CD14-positive monocyte (primary cell): Measurements from ENCODE around the gene ATXN2. TPM values are rescaled to one million over a fixed set of nuclear protein-coding genes. Genes with fewer than 3 reads are reported as not detected.

Source experiments
- DNase-seq, 3 donors: peaks; one replicate each; pipeline ENCODE4 v3.0.0-alpha.2; 2011 to 2022
- H2AFZ ChIP-seq: 2 replicates; pipeline ENCODE4 v1.6.0; 2012; ENCODE audit warnings: mild to moderate bottlenecking, low read depth, low read length, inconsistent platforms; ENCODE audit not compliant: insufficient read depth, poor library complexity, severe bottlenecking
- H3K27ac ChIP-seq, 2 donors: 1 replicate in 1 of 2; 2 replicates in 1 of 2; pipeline ENCODE4 v1.5.1; 2012 to 2013; ENCODE audit warnings: low read length in 2 of 2, control low read depth in 1 of 2, inconsistent platforms in 1 of 2, low read depth in 1 of 2, mild to moderate bottlenecking in 1 of 2
- H3K27me3 ChIP-seq, 2 donors: one replicate each; pipeline versions ENCODE4 v1.6.0 to v1.6.1; 2011 to 2013; ENCODE audit warnings: low read length in 2 of 2; ENCODE audit not compliant: control insufficient read depth in 2 of 2, insufficient read depth in 2 of 2
- H3K36me3 ChIP-seq, 2 donors: replicated peaks in 1 of 2; 1 replicate in 1 of 2; 2 replicates in 1 of 2; pipeline versions ENCODE4 v1.5.1 to v1.6.1; 2012 to 2013; ENCODE audit warnings: low read length in 2 of 2, control low read depth in 1 of 2, inconsistent platforms in 1 of 2, mild to moderate bottlenecking in 1 of 2; ENCODE audit not compliant: insufficient read depth in 2 of 2, control insufficient read depth in 1 of 2
- H3K4me1 ChIP-seq, 2 donors: 1 replicate in 1 of 2; 2 replicates in 1 of 2; pipeline versions ENCODE4 v1.5.1 to v1.6.1; 2012 to 2013; ENCODE audit warnings: low read length in 2 of 2, control low read depth in 1 of 2, inconsistent platforms in 1 of 2, mild to moderate bottlenecking in 1 of 2, moderate library complexity in 1 of 2; ENCODE audit not compliant: insufficient read depth in 2 of 2, control insufficient read depth in 1 of 2
- H3K4me2 ChIP-seq: replicated peaks from 2 replicates; pipeline ENCODE3; 2012; ENCODE audit warnings: low read length, moderate library complexity, mild to moderate bottlenecking; ENCODE audit not compliant: poor library complexity, severe bottlenecking; ENCODE audit errors: extremely low read depth
- H3K4me3 ChIP-seq, 3 experiments: fragments of 200-600 bp in 1 of 3; sonication (generic) in 1 of 3; replicated peaks in 1 of 3; 1 replicate in 2 of 3; 2 replicates in 1 of 3; pipeline ENCODE4 v1.5.1; 2011 to 2013; ENCODE audit warnings: low read length in 3 of 3, mild to moderate bottlenecking in 3 of 3, control low read depth in 2 of 3, low read depth in 2 of 3, inconsistent platforms in 1 of 3, moderate library complexity in 1 of 3
- H3K79me2 ChIP-seq: 2 replicates; pipeline ENCODE4 v1.6.0; 2012; ENCODE audit warnings: mild to moderate bottlenecking, control low read depth, inconsistent platforms, low read length, moderate library complexity; ENCODE audit not compliant: insufficient read depth
- H3K9ac ChIP-seq: 2 replicates; pipeline ENCODE4 v1.6.0; 2017; ENCODE audit warnings: low read length, mild to moderate bottlenecking; ENCODE audit not compliant: insufficient read depth, poor library complexity, severe bottlenecking
- H3K9me3 ChIP-seq, 2 donors: replicated peaks in 1 of 2; 1 replicate in 1 of 2; 2 replicates in 1 of 2; pipeline versions ENCODE4 v1.5.1 to v1.6.1; 2012 to 2013; ENCODE audit warnings: low read length in 2 of 2, control low read depth in 1 of 2; ENCODE audit not compliant: control insufficient read depth in 1 of 2, insufficient read depth in 1 of 2
- H4K20me1 ChIP-seq: 2 replicates; pipeline ENCODE4 v1.6.0; 2012; ENCODE audit warnings: mild to moderate bottlenecking, low read length, control low read depth, moderate library complexity; ENCODE audit not compliant: insufficient read depth
- H3K27ac Mint-ChIP-seq, 7 donors: one replicate each; pipeline ENCODE4 v1.8.0; 2020; ENCODE audit warnings: mild to moderate bottlenecking in 7 of 7, mixed read lengths in 7 of 7, moderate library complexity in 6 of 7, inconsistent platforms in 2 of 7
- H3K27me3 Mint-ChIP-seq, 3 donors: one replicate each; pipeline ENCODE4 v1.8.0; 2021 to 2022; ENCODE audit warnings: low read depth in 3 of 3, mild to moderate bottlenecking in 3 of 3, mixed read lengths in 3 of 3, moderate library complexity in 3 of 3, inconsistent platforms in 1 of 3
- H3K36me3 Mint-ChIP-seq, 2 donors: one replicate each; pipeline ENCODE4 v1.8.0; 2020; ENCODE audit warnings: mixed read lengths in 2 of 2, inconsistent platforms in 1 of 2, mild to moderate bottlenecking in 1 of 2
- H3K4me1 Mint-ChIP-seq: one replicate; pipeline ENCODE4 v1.8.0; 2020; ENCODE audit warnings: mild to moderate bottlenecking, mixed read lengths
- H3K4me3 Mint-ChIP-seq, 2 donors: one replicate each; pipeline ENCODE4 v1.8.0; 2020; ENCODE audit warnings: mild to moderate bottlenecking in 2 of 2, mixed read lengths in 2 of 2, moderate library complexity in 1 of 2
- H3K9me3 Mint-ChIP-seq, 7 donors: one replicate each; pipeline ENCODE4 v1.8.0; 2020 to 2022; ENCODE audit warnings: mixed read lengths in 7 of 7, mild to moderate bottlenecking in 6 of 7, moderate library complexity in 6 of 7, inconsistent platforms in 2 of 7
- WGBS: methylation state at CpG from one replicate; pipeline ENCODE4 v1.1.5; 2013; ENCODE audit warnings: missing lambda C conversion rate; ENCODE audit not compliant: insufficient coverage; 5-methylcytosine and 5-hydroxymethylcytosine counted together
- intact Hi-C, 2 donors: fragments of 100-400 bp; cut with micrococcal nuclease; formaldehyde crosslinking; loops; one replicate each; pipeline versions ENCODE4 v1.15.0 to v1.15.1; 2023
- polyA plus RNA-seq, 3 donors: library from polyadenylated mRNA; depleted of rRNA in 1 of 3; unstranded in 2 of 3; stranded (reverse) in 1 of 3; fragments of 300-500 nt in 2 of 3; fragments of >200 nt in 1 of 3; fragmentation: Illumina TruSeq in 2 of 3; gene quantifications; 1 replicate in 2 of 3; 2 replicates in 1 of 3; pipeline ENCODE4 v1.2.3, GENCODE V29; 2012 to 2021
- TF ChIP-seq, protein P1 (sequence below): fragments of 200-600 bp; IDR thresholded peaks from one replicate; pipeline ENCODE4 v1.8.0; 2022; ENCODE audit warnings: antibody characterized with exemption, mild to moderate bottlenecking

The ATXN2 gene
- polyA plus RNA-seq, 3 donors: 4.3 to 28.8 (median 11.9) TPM

DNA sequence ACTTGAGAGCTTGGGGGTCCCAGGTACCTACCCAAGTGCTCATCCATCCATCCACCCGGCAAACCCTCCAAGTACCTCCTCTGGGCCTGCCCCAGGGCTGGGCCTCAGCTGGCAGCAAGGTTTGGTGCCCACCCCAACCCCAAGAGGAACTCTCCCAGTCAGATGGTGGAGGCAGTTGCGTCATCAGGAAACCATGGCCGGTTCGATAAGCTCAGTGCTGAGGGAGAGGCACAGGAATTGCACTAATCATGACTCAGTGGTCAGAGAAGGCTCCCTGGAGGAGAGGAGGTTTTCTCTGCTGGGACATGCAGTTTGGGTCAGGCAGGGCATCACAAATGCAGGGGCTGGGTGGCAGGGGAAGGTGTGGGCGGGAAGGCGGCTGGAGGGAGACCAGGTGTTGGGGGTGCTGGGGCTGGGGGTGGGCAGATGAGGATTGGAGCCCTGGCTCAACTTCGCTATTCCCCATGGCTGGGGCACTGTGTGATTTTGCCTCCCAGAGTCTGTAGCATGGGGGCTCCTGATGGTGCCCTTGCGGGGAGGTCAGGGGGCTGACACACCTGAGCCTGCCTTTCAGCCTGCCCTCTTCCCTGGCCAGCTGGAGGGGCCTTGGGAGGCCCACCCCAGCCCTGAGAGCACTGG lies 161.2 kb downstream of the ATXN2 start:
- WGBS: 3% methylated on average over 8 of the region's 8 CpGs
- peaks cover 15 to 32% of the 10 kb centered on the region in 2 donors for H3K36me3 ChIP-seq
- peak overlapping the region; percentile 64 for H3K9ac ChIP-seq
- no peak overlapping the region for H2AFZ ChIP-seq
- no peaks in the 10 kb centered on the region for H3K27me3 ChIP-seq
- no peaks in the 10 kb centered on the region for H3K9me3 ChIP-seq
- H3K4me1 Mint-ChIP-seq: peaks cover 100% of the 10 kb centered on the region
- H3K36me3 Mint-ChIP-seq: peaks cover 54 to 78% of the 10 kb centered on the region in 2 donors
- peak overlapping the region; percentile 67 to 83 for H3K4me3 Mint-ChIP-seq
- peak overlapping the region; percentile 87 to 90 for H3K27ac ChIP-seq
- H3K27me3 Mint-ChIP-seq: peaks cover 0 to 5% (median 0%) of the 10 kb centered on the region in 3 donors
- peak; percentile 79 to 94 (median 90) for DNase-seq
- peak overlapping the region in 2 of 3 experiments; percentile 1 to 67 for H3K4me3 ChIP-seq
- TF ChIP-seq, protein P1, sequence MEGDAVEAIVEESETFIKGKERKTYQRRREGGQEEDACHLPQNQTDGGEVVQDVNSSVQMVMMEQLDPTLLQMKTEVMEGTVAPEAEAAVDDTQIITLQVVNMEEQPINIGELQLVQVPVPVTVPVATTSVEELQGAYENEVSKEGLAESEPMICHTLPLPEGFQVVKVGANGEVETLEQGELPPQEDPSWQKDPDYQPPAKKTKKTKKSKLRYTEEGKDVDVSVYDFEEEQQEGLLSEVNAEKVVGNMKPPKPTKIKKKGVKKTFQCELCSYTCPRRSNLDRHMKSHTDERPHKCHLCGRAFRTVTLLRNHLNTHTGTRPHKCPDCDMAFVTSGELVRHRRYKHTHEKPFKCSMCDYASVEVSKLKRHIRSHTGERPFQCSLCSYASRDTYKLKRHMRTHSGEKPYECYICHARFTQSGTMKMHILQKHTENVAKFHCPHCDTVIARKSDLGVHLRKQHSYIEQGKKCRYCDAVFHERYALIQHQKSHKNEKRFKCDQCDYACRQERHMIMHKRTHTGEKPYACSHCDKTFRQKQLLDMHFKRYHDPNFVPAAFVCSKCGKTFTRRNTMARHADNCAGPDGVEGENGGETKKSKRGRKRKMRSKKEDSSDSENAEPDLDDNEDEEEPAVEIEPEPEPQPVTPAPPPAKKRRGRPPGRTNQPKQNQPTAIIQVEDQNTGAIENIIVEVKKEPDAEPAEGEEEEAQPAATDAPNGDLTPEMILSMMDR: no peak
- H3K4me2 ChIP-seq: peak overlapping the region; percentile 73
- intact Hi-C loops: no loop called here
- H3K9me3 Mint-ChIP-seq: no peaks in the 10 kb centered on the region
- peaks cover 100% of the 10 kb centered on the region in 2 donors for H3K4me1 ChIP-seq
- peaks cover 100% of the 10 kb centered on the region for H4K20me1 ChIP-seq
- peak overlapping the region; percentile 93 to 97 (median 96) for H3K27ac Mint-ChIP-seq
- H3K79me2 ChIP-seq: peaks cover 100% of the 10 kb centered on the region

DNA sequence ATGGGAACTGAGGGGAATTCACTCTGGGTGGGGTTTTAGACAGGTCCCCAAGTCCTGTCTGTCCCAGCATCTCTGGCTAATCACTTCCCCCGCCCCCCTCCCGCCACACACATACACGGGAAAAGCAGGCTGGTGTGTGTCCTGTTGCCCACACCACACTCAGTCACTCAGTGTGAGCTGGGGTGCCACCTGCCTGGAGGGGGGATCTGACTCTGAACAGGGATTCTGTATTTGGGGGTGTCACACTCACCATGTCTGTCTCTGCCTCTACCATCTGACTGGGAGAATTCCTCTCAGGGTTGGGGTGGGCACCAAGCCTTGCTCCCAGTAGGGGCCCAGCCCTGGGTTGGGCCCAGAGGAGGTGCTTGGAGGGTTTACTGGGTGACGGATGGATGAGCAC lies 162.3 kb downstream of the ATXN2 start:
- peaks cover 0 to 5% (median 0%) of the 10 kb centered on the region in 3 donors for H3K27me3 Mint-ChIP-seq
- H3K4me3 Mint-ChIP-seq: peak overlapping the region in 1 of 2 donors; percentile 35
- H3K9ac ChIP-seq: peak overlapping the region; percentile 64
- H3K36me3 ChIP-seq: peaks cover 4 to 21% of the 10 kb centered on the region in 2 donors
- H3K4me1 ChIP-seq: peaks cover 100% of the 10 kb centered on the region in 2 donors
- no peaks in the 10 kb centered on the region for H3K9me3 Mint-ChIP-seq
- peaks cover 49 to 76% of the 10 kb centered on the region in 2 donors for H3K36me3 Mint-ChIP-seq
- H4K20me1 ChIP-seq: peaks cover 100% of the 10 kb centered on the region
- peak overlapping the region; percentile 73 for H3K4me2 ChIP-seq
- peaks cover 100% of the 10 kb centered on the region for H3K79me2 ChIP-seq
- TF ChIP-seq, protein P1: no peak
- intact Hi-C loops: no loop called here
- H3K27ac Mint-ChIP-seq: peak overlapping the region; percentile 93 to 97 (median 96)
- no peaks in the 10 kb centered on the region for H3K27me3 ChIP-seq
- H3K4me3 ChIP-seq: no peak overlapping the region
- H2AFZ ChIP-seq: no peak overlapping the region
- peak overlapping the region; percentile 87 to 90 for H3K27ac ChIP-seq
- H3K4me1 Mint-ChIP-seq: peaks cover 100% of the 10 kb centered on the region
- WGBS: 63% methylated on average over 1 of the region's 4 CpGs
- DNase-seq: no peak
- no peaks in the 10 kb centered on the region for H3K9me3 ChIP-seq
